Activated T-cell treated with anti-CD3 and anti-CD28 coated beads for 4 hours (primary cell): ENCODE measurements around the gene PJA2.

Source experiments
- DNase-seq: peaks from one replicate; pipeline ENCODE4 v3.0.0-alpha.2; 2020

The PJA2 gene

DNA sequence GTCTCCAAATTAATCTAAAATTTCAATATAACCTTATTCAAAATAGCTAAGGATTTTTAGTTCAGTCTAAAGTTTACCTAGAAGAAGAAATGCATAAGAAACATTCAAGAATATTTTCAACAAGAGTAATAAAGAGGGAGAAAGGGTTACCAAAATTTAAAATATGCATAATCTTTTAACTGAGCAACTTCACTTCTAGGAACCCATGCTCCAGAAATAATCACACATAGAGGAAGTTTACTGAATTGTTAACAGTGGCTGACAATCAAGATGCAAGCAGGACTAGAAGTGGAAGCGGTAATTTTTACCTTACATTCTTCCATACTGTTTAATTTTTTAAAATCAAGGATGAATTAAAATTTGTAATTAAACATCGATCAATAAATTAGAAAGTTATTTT lies 1.9 kb downstream of the PJA2 start:
- DNase-seq, result no peak

GRCh38 chr5:109406719-109407118 lies 3.1 kb downstream of the PJA2 start:
- DNase-seq, result no peak

GRCh38 chr5:109404428-109404960 lies 5.3 kb downstream of the PJA2 start:
- no peak for DNase-seq

GRCh38 chr5:109403469-109403868 lies 6.3 kb downstream of the PJA2 start:
- DNase-seq, result no peak

GRCh38 chr5:109399092-109399759 lies 10.5 kb downstream of the PJA2 start:
- no peak for DNase-seq

DNA sequence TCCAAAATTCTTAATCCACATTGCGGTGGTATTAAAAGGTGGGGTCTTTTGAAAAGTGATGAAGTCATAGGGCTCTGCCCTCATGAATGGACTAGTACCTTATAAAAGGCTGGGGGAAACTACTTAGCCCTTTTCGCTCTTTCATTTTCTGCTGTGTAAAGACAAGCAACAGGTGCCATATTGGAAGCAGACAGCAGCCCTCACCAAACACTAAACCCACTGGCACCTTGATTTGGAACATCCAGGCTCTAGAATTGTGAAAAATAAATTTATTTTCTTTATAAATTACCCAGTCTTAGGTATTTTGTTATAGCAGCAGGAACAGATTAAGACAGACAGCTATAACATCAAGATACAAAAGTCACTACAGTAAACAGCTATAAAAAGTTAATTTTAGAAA lies 12.8 kb downstream of the PJA2 start:
- DNase-seq, result no peak

DNA sequence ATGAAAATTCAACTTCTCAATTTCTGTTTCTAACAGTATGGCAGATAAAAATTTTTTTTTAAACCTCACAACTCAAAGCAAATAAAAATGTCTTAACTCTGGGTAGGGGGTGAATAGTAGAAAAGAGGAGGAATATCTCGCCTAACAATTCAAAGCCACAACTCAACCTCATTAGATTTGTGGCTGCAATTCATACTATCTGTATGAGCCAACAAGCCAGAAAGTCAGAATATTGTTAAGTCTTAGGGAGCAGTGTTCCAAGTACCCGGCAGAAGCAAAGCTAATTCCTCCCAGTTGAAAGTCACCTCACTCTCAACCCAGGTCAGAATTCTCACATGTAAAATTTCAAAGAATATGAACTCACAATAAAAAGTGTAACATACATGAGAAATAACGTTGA lies 15.0 kb downstream of the PJA2 start:
- DNase-seq, result no peak

- DNase-seq, result no peak
These were observed 19.6 kb downstream of the PJA2 start for GRCh38 chr5:109390188-109390587.

GRCh38 chr5:109388407-109388806 lies 21.4 kb downstream of the PJA2 start:
- DNase-seq, result no peak

DNA sequence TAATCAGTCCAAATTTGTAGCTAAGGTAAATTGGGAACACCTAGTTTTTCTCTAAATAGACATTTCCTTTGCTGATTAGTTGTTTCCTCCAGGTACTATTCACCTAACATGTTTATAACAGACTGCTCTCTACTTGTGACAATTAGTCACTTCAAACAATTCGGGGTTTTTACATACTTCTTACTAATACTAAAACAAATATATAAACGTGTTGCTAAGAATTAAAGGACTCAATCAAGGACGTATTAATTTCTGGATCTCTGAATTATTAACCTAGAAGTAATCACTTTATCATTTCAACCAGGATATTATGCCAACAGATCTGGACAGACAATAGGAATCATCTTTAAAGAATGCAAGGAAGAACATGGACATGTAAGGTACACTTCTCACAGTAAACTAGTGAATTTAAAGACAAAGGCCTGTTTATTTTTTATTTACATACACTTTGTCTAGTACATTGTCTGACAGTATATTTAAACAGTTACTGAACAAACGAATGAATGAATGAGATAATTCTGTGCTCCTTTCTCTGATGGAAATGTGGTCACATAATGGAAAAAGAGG lies 22.3 kb downstream of the PJA2 start:
- DNase-seq, result no peak

DNA sequence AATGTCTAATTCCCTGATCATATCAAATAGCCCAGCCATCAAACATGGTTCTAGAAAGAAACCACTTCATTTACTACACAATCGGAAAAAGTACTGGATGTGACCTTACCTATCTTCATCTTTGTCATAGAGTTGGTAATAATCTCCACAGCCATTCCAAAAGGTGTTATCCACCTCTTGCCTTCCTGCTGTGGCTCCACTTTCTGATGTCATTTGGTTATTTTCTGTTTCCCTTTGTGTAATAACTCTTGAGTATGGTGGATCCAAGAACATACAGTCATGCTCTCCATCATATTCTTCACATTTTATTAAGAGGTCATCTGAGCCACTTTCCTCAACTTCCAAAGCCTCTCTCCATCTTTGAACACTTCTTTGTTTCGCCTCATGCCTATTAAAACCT lies 31.7 kb downstream of the PJA2 start:
- DNase-seq, result no peak

DNA sequence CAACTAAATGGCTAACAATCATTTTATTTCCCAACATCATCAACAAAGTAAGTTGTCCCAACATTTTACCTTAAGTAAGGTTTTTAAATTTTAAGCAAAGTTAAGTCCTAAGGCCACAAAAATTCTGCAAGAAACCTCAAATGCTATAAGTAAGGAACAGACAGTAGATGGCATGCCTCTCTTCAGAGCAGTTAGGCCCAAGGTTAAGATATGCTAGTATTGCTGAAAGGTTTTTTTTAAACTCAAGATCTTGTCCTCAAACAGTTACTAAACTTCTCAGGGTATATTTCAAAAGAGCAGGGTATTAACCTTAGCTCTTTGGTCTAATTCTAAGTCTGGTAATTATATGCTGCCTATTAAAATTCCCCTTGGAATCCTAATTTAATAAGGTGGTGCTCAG lies 35.1 kb downstream of the PJA2 start:
- DNase-seq, result no peak

- DNase-seq, result no peak
These were observed 35.8 kb downstream of the PJA2 start for GRCh38 chr5:109373932-109374331.

GRCh38 chr5:109370343-109370742 lies 39.4 kb downstream of the PJA2 start:
- DNase-seq, result no peak

DNA sequence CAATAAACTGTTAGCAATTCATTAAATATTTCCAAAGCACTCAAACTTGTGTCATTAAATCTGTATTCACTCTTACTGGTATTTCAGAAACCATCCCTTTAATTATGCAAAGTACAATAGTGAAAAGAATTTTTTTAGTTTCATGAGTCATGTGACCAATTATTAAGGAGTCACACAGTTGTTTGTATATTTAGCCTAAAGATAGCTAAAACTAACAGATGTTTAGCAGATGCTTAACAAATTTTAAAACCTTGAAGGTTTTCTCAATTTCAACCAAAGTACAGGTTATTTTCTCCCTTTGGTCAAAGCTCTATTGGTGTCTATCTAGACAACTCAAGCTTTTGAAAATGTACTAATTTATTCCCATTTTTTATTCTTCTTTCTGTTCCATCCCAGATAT lies 44.1 kb downstream of the PJA2 start:
- no peak for DNase-seq

DNA sequence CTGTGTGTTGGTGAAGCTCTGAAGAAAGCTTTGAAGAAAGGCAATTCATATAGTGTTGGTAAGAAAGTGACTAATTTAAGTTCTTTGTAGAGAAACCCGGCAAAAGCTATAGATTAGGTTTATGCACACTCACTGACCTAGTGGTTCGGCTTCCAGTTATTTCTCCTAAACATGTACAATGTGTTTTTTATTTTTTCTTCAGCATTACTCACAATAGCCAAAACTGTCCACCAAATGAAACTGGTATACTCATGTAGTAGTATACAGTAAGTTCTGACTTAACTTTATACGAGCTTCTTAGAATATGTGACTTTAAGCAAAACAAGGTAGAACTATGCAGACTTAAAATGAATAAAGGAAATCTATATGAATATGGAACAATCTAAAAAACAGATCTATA lies 44.8 kb downstream of the PJA2 start:
- no peak for DNase-seq

GRCh38 chr5:109359642-109360041 lies 50.1 kb downstream of the PJA2 start:
- no peak for DNase-seq

DNA sequence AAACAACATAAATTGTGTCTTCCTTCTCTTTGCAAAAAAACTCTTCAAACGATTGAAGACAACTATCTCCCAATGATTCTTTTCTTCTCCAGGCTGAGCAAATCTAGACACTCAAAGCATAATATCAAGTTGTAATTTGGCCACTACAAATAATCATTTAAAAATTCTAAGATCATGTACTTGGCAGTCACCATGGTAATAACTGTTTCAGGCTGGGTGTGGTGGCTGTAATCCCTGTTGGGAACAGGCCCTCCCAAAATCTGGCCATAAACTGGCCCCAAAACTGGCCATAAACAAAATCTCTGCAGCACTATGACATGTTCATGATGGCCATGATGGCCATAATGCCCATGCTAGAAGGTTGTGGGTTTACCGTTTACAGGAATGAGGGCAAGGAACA lies 52.0 kb downstream of the PJA2 start:
- no peak for DNase-seq

GRCh38 chr5:109354761-109355160 lies 55.0 kb downstream of the PJA2 start:
- DNase-seq, result no peak

DNA sequence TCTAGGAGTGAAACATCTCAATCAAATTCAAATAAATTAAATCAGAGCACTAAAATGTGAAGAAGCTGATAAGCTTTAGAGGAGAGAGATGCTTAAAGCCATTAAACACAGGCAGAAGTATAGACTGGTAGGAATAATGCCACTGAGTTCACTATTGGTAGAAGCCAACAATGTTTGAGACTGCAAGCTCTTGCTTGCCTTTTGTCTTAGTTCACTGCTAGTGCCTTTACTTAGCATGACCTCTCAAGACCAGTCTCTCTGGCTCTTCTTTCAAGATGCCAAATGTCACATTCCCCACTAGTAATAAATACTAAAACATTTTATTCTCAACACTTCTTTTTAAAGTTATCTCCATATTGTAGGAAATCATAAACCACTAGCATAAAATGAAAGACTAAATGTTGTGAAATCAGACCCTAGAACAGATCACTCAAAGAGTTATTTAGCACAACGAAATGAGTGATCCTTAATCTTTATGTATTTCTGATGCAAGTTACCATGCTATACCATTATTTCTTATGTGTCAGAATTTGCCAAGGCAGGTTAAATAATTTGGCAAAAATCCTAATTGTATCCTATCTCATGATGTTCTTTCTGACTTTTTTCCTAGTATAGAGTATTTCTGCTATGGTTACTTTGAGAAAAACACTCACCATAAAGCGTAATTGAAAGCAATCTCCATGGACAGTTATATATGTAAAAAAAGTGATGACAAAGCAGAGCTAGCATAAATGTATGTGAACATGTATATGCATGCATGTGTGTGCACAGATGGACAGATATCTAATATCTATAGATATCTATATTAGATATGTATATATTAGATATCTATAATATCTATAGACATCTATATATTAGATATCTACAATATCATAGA lies 57.5 kb downstream of the PJA2 start:
- DNase-seq, result no peak

DNA sequence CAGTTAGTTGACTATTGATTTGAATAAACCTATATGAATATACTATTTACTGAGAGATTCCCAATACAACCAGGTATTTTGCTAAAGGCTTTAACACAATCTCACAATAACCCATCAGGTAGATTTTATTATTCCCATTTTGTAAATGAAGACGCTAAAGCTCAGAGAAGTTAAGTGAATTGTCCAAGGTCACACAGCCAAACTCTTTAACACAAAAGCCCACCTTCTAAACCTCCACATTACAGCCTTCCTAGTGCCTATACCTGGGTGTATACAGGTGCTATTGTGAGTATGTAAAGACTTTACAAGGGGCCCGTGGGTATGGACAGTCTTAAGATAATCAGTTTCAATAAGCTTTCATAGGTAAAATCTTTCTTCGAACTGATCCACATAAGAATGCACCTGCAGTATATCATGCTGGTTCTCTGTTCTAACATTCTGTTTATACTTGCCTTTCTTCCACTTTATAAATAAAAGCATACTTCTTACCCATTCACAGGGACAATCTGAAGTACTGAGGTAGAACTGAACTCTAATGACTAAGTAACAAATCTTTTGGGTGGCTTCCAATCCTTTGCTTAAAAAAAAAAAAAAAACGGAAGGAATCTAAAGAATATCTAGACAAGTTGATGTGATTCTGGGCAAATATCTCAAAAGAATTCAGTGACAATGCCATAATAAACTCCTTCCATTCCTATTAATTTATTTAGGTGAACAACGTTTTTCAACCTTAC lies 59.1 kb downstream of the PJA2 start:
- no peak for DNase-seq

GRCh38 chr5:109349388-109349787 lies 60.4 kb downstream of the PJA2 start:
- no peak for DNase-seq

GRCh38 chr5:109347252-109347888 lies 62.4 kb downstream of the PJA2 start:
- DNase-seq, result no peak
